H1 (cell line): Measurements from ENCODE around the gene AGPAT4.

Experiments
- CBX8 ChIP-seq: fragments of 300-800, 300-1000 bp; sonication (generic); IDR thresholded peaks from 2 replicates; pipeline ENCODE4 v1.7.1; 2016; ENCODE audit warnings: low read depth, low read length, borderline replicate concordance
- CTCF ChIP-seq, 3 experiments: IDR thresholded peaks; 1 replicate in 2 of 3; 2 replicates in 1 of 3; pipeline versions ENCODE4 v1.5.1 to v1.6.1; 2011; ENCODE audit warnings: low read length in 3 of 3, mild to moderate bottlenecking in 3 of 3, inconsistent platforms in 2 of 3, low read depth in 1 of 3, moderate library complexity in 1 of 3; ENCODE audit not compliant: insufficient read depth in 1 of 3; ENCODE audit errors: control extremely low read depth in 1 of 3
- POLR2A ChIP-seq, 2 experiments: IDR thresholded peaks; 1 replicate in 1 of 2; 2 replicates in 1 of 2; pipeline ENCODE4 v1.6.1; 2011; ENCODE audit warnings: low read depth in 2 of 2, low read length in 2 of 2, mild to moderate bottlenecking in 2 of 2; ENCODE audit errors: control extremely low read depth in 1 of 2
- SAP30 ChIP-seq: fragments of 300-600 bp; sonication (generic); IDR thresholded peaks from 2 replicates; pipeline ENCODE4 v1.7.1; 2012; ENCODE audit warnings: low read length, moderate library complexity, mild to moderate bottlenecking, inconsistent platforms; ENCODE audit not compliant: insufficient read depth, insufficient replicate concordance
- SIN3A ChIP-seq, 2 experiments: IDR thresholded peaks in 1 of 2; conservative IDR thresholded peaks in 1 of 2; 2 replicates each; pipeline ENCODE4 v1.6.1; 2011 to 2012; ENCODE audit warnings: low read length in 2 of 2, improper control_type of control experiment in 1 of 2, low read depth in 1 of 2, mild to moderate bottlenecking in 1 of 2
- USF2 ChIP-seq: IDR thresholded peaks from 2 replicates; pipeline ENCODE4 v1.6.1; 2011; ENCODE audit warnings: low read length, improper control_type of control experiment

GRCh38 chr6:161169696-161170095, 104.2 kb downstream of the AGPAT4 start:
- TF ChIP-seq CBX8 (no peak), POLR2A (IDR thresholded peaks at IDR 0.05; ENCODE audit: control extremely low read depth in 1 of 2, low read depth in 2 of 2, low read length in 2 of 2) (no peak), SIN3A (conservative IDR thresholded peaks at IDR 0.05 in 1 of 2, IDR thresholded peaks at IDR 0.05 in 1 of 2; ENCODE audit: low read depth in 1 of 2, low read length in 2 of 2) (no peak), CTCF (IDR thresholded peaks at IDR 0.05; ENCODE audit: control extremely low read depth in 1 of 3, insufficient read depth in 1 of 3, low read depth in 1 of 3, low read length in 3 of 3) (no peak), USF2 (no peak), SAP30 (no peak)
